ENCODE data around the gene PHLDB2.

PHLDB2 gene

DNA sequence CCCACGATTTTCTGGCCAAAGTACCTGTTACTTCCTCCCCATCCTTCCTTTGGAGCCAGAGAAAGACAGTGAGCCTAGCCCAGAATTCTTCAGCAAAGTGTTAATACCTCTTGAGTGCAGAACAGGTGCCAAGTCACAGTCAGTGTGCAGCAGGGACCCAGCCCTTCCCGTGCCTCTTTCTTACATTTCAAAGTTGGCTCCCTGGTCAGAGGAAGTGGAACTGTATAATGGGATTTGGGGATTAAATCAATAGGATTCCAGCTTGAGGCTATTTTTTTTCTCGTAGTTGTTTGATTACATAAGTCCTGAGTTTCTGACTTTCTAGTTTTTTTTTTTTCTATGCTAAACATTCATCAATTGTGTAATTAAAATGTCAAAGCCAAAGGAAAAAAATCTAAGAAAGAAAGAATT, 67.2 kb downstream of the PHLDB2 start:
- no peak for DNase-seq

DNA sequence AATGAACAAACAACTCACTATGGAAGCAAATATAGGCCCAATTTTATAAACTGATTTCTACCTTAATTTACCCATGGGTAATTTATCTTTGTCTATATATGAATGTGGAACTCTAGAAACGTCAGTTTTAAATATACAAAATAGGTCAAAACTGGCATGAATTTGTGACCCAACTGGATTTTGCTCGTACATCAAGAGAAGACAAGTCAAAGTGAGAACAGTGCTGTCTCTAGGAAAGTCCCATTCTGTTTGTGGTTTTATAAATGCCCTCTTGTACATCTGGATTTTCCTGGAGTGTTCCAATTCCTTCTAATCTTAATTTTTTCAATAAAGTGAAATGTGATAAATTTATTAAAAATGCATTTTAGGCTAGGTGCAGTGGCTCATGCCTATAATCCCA, 69.5 kb downstream of the PHLDB2 start:
- DNase-seq: no peak

DNA sequence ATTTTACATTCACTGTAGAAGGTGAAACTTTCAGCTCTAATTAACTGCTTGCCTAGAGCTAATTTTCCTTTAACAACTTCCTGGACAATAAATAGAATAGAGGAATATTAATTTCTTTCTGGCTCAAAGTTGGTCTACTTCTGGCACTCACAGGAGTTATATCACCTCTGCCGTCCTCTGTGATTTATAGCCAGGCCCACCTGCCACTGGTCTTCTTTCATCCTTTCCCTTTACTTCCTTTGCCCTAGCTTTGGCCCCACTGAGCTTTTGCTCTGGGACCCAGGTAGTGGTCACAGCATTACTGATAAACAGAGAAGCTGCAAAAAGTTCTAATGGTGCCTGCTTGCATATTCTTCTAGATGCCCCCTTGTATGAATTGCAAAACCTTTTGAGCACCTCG, 70.4 kb downstream of the PHLDB2 start:
- no peak for DNase-seq

DNA sequence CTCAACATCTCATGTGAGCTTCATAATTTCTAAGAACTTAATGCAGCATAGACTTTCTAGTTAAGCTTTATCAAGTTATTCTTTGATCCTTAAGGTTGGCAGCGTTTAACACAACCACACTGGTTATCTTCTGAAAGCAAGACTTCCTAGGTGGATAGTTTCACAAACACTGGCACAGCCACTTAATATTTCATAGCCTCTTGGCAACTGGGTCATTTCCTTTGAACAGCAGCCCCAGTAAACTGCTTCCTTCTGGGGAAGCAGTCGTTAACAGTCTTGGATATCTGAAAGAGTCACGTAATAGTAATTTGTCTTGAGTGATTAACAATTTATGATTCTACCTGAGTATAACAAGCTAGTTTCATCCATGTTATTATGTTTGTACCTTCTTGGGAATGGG, 73.9 kb downstream of the PHLDB2 start:
- DNase-seq: no peak

DNA sequence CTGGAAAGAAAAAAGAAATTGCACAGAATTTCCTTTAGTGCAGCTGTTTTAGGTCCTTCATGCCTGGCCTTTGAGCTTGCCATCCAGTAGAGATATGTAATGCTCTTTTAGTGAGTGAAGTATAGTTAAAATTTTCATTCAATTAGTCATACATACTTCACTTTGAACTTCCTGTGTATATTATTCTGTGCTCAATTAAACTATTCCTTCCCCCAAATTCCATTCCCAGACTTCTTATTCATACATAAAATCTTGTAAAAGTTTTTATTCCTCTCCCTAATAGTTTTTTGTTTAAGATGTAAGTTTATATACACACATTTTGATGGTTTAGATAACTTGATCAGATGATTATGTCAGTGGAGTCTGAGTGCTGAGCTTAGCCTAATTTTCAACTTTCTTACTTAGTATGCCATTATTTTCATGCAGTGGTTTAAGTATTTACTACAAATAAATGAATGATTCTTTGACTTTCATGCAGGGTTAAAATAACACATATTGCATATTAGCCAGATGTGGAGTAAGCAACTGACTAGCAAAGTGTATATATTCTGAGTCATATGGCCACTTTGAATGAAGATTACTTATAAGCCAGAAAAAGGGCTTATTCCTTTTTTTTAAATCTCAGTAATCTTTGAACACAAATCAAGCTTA, 77.3 kb downstream of the PHLDB2 start:
- DNase-seq: no peak

DNA sequence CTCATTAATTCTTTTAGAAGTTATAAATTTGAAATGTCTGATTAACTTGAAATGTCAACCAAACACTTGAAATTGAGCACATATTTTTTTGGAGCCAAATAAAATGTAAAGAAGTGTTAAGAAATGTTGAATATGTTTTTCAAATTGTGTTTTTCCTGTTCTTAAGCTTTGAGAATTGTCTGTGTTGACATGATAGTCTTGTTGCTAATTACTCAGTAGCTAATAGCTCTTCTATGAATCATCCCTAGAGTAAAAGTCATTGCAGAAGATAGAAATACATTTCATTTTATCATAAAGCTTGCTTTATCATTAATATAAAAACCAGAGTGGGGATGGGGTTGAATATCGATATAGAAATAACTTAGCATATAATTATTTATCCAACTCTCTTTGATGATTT, 77.9 kb downstream of the PHLDB2 start:
- no peak for DNase-seq

DNA sequence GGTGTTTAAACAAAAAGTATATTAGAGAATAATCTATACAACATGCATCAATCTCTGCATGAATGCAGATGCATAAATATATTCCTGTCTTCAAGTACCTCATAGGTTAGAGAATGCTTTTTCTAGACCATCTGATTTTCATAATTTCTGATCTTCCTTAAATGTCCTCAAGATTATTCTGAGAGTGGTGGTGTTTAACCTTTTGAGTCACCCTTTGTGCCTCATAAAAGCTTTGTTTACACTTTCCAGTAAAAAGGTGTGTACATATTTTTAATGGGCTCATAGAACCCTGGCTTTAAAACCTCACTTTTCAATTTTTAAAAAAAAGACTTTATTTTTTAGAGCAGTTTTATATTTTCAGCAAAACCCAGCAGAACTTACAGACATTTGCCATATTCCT, 78.8 kb downstream of the PHLDB2 start:
- no peak for DNase-seq

DNA sequence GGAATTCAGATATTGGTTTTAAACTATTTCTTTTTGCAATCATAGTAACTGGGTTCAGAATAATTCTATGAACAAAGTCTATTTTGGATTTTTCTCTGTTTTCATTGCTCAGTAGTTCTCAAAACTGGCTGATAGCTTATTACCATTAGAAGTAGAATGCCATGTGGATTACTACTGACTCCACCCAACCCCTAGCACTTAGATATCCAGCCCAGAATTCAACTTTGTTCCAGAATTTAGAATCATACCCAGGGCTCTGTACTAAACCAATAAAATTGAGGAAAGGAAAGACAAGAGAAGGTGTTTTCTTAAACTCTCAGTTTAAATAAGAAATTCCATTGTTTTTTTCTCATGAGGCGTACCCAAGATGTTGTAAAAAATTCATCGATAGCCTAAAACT, 80.8 kb downstream of the PHLDB2 start:
- DNase-seq: no peak

DNA sequence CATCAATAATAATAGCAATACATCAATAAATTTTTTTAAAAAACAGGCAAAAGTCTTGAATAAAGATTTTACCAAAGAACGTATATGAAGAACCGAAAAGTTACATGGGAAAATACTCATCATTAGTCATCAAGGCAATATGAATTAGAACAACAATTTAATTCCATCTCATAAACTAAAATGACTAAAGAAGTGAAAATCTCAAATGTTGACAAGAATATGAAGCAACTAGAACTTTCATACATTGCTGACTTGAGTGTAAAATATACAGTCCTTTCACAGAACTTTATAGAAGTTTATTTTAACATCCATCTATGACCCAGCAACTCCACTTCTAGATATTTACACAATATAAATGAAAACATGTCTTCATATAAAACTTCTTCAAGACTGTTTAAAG, 84.5 kb downstream of the PHLDB2 start:
- DNase-seq: no peak

DNA sequence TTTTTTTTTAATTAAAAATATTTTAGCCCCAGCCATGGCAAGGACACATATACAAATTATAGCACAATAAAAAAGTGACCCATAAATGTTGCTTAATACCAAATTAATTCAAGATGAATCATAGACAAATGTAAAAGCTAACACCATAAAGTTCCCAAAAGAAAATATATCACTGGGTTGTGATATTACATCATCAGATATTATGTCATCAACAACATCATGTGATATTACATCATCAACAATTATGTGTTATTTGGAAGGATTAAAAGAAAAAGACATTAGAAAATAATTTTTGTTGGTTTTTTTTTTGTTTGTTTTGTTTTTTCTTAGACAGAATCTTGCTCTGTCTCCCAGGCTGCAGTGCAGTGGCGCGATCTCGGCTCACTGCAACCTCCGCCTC, 85.3 kb downstream of the PHLDB2 start:
- DNase-seq: no peak

DNA sequence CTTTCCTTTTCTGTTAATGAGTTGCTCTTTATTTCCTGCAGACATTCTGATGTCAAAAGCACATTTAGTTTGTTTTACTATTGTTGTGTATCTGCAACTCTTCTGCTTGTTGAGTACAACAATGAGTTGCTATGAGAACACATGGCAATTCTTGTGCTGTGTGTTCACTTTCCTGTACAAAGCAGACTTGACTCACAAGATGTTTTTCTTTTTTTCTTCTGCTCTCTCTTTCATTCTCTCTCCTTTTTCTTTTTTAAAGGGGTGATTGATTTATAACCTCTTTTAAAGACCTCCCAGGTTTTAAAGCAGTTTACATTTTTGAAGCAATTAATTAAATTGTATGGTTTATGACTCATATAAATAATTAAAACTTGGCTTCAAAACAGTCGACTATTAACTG, 88.2 kb downstream of the PHLDB2 start:
- no peak for DNase-seq

DNA sequence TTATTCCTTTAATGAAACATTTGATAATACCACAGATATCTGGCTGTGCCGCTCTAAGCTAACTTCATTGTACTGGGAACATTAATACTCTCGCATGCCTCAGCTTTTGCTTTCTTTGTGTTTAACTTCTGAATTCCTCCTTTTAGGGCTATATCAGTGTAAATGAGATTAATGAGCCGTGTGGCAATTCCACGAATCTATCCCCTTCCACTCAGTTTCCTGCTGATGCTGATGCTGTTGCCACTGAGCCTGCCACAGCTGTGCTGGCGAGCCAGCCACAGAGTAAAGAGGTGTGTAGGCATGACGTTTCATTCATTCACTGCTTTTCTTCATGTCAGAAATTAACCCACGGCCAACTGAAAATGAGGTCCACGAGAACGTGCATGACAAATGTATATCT, 89.7 kb downstream of the PHLDB2 start:
- DNase-seq: no peak

DNA sequence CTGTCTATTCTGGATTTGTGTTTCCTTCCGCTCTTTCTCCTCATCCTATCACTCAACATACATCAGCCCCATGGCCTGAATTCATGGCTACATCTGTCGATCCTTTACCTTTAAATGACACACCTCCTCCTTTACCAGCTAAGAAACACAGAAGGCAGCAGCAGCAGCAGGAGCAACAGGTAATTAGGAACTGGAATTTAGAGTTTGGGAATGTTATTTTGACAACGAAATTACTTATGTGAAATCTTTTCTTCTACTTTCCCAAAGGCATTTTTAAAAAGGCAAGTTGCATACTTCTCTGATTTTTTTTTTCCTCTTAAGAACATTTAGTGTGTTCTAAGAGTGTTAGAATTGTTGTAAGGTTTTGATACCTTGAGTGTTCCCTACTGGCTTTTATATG, 90.6 kb downstream of the PHLDB2 start:
- no peak for DNase-seq

DNA sequence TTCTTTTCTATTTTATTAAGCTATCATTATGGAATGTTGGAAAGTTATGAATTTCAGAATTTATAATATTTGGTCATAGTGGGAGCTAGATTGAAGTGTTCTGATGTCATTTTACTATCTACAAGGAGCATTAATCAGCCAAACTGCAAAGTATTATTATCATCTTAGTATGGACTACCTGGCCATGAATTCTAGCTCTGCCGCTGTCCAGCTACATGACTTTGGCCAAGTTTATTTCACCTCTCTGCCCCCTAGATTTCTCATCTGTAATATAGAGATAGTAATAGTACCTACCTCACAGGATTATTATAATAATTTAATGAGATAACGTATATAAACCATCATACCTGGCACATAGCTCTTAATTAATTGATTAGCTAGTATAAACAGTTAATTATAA, 92.0 kb downstream of the PHLDB2 start:
- no peak for DNase-seq

DNA sequence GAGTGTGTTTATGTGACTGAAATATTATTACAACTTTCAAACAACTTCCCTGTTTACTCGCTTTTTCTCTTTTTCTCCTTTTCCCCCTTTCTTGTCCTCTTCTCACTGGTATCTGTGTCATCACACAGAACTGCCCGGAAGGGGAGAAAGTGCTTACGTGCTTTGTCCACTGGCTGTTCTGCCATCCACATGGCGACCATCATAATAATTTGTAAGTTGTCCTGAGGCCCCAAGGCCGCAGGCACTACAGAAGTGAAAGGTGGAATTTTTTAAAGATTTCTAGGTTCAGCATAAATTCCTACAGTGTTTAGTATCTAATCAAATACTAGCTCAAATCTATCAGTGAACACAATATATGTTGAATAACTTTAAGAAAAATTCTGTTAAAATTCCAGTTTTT, 93.0 kb downstream of the PHLDB2 start:
- no peak for DNase-seq

DNA sequence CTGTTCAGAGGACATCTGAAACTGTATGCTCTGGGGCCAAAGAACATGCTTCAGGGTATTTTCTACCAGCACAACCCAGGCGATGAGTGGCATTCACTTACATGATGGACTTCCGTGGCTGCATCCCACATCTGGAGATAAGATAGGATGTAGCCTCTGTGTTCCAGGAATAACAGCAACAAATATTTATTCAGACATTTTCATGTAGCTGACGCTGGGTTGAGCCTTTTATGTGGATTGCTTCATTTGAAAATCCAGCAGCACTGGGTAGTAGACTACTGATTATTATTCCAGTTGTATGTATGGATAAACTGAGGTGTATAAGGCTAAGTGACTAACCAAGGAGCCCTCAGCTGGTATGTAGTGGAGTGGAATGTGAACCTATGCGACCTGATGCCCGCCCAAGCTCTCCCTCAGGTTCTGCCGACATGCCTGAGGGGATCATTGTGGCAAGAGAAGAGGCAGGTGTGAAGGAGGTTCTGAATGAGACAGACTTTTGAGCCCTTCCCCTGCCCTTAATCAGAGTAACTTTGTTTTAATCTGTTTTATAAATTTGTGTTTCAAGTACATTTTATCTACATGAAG, 93.9 kb downstream of the PHLDB2 start:
- DNase-seq: no peak

DNA sequence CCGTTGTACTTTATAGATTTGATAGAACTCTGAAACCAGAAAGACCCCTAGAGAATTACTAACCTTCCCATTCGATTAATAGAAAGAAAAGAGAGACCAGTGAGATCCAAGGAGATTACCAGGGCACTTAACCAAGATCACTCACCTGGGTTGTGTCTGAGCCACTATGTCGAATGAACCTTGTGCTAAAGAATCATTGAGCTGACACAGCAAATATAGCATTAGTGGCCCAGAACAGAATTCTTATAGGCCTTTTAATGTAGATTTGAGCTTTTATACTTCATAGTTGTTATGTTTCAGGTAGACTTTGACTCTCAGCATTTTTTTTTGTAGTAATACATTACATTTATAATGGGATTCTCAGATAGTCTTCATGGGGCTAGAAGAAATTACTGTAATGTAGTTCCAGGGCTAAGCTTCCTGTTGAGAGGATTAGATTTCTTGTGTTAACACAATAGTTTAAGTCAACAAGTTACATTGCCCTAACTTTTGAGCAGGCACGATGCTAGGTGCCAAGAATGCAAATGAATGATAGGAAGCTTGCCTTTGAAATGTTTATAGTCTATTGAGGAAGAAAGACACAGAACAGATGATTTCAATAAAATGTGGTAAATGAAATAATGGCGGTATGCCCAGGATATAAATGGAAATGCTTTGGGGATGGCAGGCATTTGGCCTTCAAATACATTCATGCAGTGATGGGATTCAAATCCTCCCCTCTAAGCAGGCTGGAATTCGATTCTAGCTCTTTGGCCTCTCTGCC, 95.3 kb downstream of the PHLDB2 start:
- no peak for DNase-seq

DNA sequence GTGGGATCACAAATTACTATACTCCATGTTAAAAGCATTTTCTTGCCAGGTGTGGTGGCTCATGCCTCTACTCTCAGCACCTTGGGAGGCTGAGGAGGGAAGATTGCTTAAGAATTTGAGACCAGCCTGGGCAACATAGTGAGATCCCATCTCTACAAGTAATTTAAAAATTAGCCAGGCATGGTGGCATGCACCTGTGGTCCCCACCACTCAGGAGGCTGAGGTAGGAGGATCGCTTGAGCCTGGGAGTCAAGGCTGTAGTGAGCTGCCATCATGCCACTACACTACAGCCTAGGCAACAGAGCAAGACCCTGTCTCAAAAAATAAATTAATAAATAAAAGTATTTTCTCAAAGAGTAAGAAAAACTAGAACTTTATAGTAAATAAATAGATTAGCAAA, 96.8 kb downstream of the PHLDB2 start:
- no peak for DNase-seq

DNA sequence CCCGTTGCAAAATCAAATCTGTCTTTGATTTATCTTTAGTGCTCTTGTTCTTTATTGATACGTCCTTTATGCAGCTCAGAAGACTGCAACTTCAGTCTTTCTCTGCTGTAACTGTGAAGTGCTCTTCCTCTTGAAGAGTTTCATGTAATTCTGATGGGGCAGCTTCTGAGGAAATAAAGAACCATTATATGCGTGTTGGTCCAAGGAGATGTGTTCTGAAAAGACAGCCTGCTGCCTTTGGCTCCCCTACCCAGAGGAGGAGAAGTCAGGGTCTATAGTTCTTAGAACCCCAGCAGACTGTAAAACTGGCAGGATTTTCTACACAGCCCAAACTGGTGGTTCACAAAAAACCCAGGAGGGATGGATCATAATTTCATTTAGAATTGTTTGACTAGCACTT, 97.4 kb downstream of the PHLDB2 start:
- no peak for DNase-seq

DNA sequence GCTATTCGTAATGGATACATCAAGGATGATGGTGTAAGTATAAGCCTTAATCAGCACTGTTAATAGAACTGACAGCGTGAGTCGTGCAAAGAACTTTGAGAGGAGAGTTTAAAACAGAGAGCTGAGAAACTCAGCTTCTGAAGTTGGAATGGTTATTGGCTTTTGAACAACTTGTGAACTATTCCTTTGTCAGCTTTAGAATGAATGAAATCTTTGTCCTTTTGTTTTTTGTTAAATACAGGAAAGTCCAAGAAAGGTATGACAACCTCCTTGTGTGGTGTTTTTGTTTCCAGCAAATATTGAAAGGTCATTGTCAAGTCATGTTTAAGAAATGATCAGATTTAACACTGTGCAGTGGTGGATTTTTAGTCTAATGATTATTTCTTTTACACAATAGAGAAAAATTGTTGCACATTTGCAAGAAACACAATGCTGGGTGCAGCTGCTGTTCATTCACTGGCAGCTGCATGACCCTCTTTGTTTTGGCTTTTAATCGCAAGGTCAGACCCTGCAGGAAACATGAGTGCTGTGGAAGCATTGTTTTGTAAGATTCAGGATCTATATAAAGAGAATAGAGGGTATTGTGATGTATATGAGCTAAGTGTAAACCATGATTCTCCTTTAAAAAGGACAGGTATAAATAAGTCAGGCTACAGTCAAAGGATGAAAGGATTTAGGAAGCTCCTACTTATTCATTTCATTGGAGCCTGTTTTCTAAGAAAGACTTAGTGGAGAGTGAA, 98.1 kb downstream of the PHLDB2 start:
- no peak for DNase-seq

DNA sequence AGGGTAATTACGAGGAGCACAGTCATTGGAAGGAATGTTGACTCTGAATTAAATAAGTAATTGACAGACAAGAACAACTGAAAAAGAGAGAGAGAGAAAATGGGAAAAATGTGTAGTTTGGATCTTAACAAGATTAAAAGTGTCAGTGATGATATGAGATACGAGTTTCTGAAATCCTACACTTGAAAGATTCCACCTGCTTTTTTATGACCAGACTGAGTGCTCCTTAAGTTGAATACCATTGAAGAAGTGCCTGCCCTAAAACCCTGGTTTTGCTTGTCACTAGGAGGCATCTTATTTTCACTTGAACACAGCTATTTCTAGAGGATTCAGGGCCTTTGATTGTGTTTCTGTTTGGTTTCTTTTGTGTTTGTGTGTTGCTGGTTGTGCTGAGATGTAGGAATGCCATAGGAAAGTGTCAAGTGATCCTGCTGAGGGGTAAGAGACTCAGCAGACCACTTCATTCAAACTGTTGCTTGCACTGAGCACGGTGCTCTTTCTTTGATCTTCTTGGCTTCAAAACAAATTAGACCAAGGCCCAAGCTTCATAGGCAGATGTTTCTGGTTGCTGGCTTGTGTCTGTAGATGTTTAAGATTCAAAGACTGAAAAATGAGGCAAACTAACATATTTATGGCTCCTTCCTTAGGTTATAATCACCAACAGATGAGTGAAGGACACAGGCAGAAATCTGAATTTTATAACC, 102.5 kb downstream of the PHLDB2 start:
- no peak for DNase-seq

DNA sequence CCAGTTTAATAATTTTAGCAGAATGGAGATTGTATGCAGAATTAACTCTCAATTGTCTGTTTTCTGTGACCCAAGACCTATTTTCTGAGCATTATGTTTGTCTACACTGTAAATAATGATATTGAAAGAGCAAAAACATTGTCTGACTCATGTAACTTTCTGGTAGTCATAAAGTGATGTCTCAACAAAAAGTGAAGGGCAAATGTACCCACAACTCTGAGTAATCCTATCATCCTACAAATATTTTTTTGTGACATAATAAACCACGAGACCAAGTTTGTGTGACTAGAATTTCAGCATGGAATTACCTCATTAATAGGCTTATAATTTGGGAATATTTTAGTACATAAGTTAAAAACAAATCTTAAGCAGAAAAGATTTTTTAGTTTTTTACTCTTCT, 104.4 kb downstream of the PHLDB2 start:
- no peak for DNase-seq

DNA sequence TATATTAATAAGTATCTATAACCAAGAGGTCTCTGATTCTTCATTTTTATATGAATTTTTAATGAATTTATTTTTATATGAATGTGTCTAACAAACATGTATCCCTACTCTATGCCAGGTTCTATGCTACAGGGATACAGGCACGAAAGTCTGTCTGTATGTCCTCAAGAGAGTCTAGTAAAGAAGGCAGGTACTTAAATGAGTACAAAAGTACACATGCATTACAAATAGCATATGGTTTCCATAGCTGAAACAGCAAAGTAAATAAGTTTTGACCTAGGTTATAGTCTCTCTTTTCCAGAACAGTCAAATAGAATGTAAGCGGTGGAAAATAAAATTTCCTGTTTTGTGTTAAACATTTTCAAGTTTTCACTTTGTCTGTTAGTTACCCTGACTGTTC, 106.4 kb downstream of the PHLDB2 start:
- no peak for DNase-seq

Measured in activated CD4-positive, alpha-beta T cell treated with anti-CD3 and anti-CD28 coated beads for 48 hours (primary cell).